Myocyte (in vitro differentiated cells): ENCODE results near the gene TMEM208. TPM values are rescaled to one million over a fixed set of nuclear protein-coding genes. Genes with fewer than 3 reads are reported as not detected.
A peak's percentile ranks its signal among the peaks of the same experiment; 100 is the strongest.

Experiments used
- DNase-seq: peaks from one replicate; pipeline ENCODE4 v3.0.0-alpha.2; 2012; ENCODE audit warnings: low read depth
- polyA plus RNA-seq: library from polyadenylated mRNA; unstranded; fragments of >200 nt; gene quantifications from one replicate; pipeline ENCODE4 v1.2.1, GENCODE V29; 2012; ENCODE audit warnings: missing spikeins
- total RNA-seq: library from RNA; depleted of rRNA; stranded (reverse); fragments of >200 nt; gene quantifications from 2 replicates; pipeline ENCODE4 v1.2.3, GENCODE V29; 2014

The TMEM208 gene
- 31.6 and 32.8 TPM in 2 replicates for total RNA-seq
- 85.0 TPM for polyA plus RNA-seq

DNA sequence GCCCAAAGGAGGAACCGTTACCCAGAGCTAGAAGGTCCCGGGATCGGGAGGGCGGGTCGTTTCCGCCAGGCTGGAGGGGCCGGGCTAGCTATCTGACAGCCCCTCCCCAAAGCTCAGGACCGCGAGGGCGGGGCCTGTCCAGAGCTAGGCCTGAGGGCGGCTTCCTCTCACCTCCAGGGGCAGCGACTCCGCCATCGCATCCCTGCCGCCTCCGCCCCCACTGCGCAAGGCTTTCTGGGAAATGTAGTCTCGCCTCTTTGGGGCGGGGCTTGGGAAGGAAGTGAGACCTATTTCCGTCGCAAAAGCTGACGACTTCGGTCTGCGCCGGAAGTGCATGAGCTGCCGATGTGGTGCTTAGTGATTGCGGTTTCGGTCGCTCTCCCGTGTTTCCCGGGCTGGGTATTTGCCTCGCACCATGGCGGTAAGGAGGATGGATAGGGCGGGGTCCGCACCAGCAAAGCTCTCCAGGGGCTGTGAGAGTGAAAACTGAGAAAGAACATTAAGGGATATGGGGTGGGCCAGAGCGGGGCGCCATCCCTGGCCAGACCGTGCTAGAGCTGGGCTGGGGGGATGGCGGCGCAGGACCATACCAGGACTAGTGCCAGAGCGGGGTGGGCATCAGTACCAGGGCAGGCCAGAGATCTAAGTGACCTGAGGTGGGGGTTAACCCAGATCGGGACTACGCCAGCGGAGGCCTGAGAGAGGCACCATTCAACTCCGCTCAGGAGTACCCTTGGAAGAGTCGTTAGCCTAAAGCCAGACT is at the start of gene TMEM208:
TMEM208 (plus strand) TSS at position 327 of the 763 bp plus-strand sequence; CDS start at position 416, 89 bp downstream.
- DNase-seq = peak; percentile 100

DNA sequence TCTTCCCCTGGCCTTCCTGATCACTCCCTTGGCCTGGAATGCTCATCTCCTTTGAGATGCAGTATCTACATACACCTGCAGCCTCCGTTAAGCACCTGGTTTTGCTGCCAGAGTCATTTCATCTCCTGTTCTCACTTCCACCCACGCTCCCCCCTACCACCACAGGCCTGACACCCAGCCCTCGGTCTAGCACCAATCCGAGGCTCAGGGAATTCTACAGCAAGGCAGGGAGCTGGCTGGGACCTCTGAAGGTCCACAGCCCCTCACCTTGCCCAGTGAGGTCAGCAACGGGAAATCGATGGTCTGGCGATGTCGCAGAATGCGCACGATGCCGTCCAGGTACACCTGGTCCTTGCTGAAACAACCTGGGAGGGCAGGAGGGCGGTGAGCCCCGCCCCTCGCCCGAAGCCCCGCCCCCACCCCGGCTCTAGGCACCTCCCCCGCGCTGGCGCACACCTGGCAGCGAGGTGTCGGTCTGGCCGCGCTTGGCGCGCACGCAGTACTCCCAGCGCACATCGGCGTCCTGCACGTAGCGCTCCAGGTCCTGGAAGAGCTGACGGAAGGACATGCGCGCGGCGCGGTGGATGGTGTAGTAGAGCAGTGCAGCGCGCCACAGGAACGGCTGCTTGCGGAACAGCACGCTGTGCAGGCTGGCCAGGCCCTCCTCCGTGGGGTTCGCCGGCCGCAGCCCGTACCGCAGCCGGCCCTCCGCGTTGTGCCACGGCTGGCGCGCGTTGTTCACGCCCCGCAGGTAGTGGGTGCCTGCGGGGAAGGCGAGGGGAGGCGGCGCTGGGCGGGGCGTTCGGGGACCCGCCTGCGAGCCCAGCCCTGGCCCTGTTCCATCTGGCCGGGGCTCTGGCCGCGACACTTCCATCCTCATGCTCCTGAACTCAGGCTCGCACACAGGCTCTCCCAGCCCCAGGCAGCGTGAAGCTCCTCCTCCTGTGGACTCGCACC is 48.9 kb upstream of the TMEM208 start:
- DNase-seq = no peak

DNA sequence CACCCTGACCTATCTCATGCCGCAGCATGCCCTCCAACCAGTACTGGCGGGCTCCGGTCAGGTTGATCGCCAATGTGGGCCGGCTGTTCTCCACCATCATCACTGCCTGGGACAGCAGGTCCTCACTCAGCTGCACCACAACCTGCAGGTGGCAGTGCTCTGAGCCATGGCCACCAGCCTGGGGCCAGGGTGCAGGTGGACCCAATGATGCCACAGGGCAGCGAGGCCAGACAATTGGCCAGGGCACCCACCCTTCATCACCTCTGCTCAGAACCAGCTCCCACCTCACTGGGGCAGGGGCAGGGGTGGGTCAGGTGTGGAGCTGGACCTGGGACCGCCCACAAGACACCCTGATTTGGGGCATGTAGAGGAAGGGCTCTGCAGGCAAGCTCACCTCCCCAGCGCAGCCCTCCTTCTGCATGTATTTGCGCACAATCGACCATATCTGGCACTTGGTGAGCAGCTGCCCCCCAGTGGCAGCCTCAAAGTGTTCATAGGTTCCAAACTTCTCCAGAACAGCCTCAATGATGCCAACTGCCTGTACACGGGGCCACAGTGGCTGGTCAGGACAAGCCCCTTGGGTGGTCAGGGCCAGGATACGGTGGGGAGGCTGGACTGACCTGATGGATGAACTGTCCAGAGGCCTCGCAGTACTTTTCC is 47.4 kb upstream of the TMEM208 start:
- DNase-seq = no peak

DNA sequence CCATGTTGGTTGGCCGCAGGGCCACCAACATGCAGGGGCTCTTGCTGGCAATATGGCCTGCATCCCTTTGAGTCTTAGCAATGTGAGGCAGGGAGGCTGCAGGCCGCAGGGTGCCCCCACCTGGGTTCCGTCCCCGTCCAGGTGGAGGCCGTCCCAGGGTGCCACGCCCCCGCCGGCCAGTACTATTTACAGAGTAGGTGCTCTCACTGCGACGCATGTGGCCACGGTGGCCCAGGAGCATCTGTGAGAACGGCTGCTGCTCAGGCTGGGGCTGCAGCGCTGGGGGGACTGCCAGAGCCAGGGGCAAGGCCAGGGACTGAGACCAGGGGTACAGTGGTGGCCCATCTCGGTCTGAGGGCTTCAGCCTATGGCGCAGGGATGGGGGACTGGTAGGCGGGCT is 46.8 kb upstream of the TMEM208 start:
- DNase-seq = no peak

DNA sequence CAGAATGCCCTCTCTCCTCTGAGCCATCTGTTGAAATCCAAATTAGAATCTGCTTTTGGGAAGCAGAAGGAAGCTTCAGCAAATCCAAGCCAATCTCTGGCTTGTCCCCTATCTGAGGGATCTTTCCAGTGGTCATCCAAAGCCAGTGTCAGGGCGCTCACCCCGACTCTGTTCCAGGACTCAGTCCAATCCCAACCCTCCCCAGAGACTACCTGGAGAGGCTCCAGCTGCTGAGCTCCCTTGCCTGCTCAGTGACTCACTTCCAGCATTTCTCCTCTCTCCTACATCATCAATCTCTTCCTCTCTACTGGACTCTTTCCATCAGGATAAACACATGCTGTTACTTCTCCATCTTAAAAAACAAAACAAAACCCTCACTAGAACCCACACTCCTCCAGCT is 45.6 kb upstream of the TMEM208 start:
- DNase-seq = peak; percentile 68

DNA sequence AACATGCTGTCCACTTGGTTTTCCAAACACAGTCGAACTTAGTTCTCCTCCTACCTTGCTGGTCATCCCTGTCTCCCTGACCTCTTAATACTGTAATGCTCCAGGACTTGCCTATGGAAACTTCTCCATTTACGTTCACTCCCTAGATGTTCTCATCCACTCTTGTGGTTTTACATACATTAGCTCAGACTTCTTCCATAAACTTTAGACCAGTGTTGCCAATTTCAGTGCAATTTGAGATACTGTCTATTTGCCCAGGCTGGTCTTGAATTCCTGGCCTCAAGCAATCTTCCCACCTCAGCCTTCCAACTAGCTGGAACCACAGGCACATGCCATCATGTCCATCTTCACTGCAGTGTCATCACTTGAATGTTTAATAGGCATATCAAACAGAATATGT is 44.6 kb upstream of the TMEM208 start:
- no peak for DNase-seq

DNA sequence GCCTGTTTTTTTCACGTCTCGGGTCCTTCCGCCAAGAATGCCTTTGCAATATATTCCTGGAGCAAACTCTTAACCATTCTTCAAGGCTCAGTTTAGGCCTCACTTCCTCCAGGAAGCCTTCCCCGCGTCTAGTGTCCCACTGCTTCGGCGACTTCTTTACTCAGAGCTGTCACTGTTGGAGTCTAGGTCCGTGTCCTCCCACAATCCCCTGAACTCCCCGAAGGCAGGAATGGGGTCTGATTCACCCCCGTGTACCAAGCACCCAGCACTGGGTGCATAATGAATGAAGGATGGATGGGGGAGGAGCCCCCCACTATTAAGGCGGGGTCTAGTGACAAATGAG is 43.7 kb upstream of the TMEM208 start:
- no peak for DNase-seq

DNA sequence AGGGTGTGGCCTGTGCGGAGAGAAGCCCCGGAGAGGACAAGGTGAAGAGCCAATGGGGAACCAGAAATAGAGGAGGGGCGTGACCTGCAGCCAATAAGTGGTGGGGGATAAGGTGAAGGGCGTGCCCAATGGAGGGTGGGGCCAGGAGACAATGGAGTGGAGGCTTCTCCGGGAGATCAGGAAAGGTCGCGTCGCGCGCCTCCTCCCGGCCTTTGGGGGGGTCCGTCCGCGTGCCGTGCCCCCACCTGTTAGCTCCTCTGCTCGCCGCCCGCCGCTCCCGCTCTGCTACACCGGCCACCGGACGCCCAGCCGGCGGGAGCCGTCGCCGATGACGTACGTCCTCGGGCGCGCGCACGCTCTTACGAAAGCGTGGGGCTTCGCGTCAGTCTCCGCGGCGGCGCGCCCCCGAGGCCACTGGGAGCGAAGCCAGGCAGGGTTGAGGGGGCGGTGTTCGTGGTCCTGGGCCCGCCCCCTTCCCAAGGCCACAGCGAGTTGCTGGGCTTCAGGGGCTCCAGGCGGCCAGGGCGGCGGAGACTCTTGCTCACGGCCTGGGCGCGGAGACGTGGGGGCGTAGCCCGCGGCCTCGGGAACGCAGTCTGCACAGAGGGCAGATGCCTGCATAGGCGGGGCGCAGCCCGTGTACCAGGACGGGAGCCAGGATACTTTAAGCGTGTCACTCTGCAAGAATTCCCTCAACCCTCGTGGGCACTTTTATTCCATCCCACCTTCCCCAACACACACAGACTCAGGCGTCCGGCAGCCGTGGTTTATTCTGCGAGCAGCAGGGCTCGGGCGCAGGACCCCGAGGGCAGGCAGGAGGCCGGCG is 43.1 kb upstream of the TMEM208 start, which contains the start of gene MATCAP1:
MATCAP1 (minus strand) TSS at position 337 of the 826 bp plus-strand sequence. CDS start 3,353 bp downstream, outside the sequence.
- DNase-seq = peak; percentile 98

DNA sequence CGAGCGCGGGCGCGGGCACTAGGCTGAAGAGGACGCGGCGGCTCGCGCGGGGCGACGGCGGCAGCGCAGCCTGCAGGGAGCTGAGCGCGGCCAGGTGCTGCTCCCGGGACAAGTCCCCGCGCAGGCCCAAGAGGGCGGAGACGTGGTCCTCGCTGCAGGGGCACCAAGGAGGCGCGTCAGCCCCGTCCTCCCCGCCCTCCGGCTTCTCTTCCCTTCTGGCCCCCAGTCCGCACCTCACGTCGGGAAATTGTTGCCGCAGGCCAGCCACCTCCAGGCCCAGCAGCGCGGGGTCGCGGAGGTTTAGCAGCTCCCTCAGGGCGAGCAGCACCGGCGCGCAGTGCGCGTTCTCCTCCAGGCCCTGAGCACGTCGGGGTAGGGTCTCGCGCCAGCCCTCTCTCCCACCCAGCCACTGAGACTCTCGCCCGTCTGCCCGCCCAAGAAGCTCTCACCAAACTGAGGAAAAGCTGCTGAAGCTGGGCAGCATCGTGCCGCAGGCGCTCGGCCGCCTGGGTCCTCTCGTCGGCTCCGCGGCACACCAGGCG is 42.4 kb upstream of the TMEM208 start:
- DNase-seq = no peak

DNA sequence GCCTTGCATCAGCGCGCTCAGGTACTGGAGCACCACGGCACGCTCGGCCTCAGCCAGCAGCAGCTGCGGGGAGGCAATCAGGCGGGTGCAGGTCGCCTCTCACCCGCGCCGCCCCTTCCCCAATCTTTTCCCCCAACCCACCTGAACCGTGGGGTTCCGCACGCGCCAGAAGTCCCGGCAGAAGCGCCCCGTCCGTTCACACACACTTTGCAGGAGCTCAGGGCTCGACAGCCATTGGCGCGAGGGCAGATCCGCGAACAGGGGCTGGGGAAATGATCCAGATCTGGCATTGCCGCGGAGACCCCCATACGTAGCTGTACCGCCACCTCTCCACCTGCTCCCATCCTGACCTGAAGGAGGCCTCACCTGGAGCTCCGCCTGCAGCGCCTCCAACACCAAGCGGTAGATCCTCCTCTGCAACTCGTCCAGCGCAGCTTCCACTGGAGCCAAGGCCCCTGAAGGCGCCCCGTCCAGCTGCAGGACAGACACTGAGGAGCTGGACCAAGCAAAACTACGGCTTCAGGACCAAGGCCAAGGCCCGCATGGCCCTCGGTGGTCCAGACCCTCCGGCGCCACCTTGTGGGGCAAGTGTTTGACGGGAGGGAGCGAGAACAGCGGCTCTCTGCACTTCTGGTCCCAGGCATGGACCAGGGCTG is 41.8 kb upstream of the TMEM208 start:
- peak; percentile 95 for DNase-seq

DNA sequence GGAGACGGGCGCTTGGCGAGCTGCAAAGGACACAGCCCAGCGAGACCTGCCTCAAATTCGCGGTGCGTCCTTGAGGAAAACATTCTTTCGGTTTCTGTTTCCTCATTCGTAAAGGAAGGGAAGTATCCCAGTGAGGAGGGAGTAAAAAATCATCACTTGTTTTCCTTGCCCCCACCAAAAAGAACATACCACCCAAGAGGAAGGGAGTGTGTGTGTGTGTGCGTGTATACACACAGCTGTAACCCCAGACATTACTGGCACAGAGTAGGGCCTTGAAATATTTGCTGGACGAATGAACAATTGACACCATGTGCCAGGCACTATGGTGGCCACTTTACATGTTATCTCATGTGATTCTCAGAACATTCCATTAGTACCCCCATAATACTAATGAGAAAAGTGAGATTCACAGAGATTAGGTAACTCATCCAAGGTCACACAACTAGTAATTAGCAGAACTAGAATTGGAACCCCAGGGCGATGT is 41.2 kb upstream of the TMEM208 start:
- DNase-seq = no peak

DNA sequence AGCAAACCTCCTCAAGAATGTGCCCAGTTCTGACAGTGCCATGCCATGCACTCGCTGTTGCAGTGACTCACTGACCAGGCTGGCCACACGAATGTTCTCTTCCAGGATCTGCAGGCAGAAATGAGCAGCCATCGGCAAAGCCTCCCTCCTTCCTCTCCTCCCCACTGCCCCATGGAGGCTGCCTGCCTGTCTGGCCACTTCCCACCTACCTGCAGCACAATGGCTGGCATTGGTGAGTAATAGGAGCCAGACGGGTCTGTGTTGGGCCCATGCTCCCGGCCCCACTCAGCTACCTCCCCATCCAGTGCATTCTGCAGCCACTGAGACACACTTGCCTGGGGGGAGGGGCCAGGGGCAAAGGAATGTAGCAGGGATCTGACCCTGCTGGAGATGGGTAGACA is 40.4 kb upstream of the TMEM208 start:
- peak; percentile 87 for DNase-seq

DNA sequence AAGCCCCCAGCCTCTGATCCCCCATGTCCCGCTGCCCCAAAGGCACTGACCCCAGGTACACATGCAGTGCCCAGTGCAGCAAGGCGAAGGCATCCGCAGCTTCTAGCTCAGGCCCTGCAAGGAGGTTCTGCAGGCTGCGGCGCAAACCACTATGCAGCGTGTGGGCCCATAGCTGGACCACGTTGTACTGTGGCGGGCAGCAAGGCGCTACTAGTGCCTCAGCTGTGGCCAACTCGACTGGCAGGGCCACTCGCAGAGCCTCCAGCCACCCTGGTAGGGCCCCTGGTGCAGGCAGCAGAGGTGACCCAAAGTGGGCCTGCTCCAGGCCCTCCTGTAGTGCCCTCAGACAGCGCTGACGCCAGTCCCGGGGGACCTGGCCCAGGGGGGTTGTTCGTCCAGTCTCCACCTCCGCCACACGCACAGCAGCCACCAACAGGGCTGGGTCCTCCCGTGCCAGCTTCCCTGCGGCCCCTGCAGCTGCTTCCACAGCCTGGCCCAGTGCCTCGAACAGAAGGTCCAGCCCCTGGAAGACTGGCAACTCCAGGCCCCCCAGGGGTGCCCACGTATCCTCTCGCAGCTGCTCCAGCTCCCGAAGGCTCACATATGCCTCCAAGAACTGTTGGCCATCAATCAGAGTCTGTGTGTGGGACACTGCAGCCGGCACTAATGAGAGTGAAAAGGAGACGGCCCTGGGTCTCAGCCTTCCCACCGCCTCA is 39.6 kb upstream of the TMEM208 start:
- DNase-seq = peak; percentile 96

DNA sequence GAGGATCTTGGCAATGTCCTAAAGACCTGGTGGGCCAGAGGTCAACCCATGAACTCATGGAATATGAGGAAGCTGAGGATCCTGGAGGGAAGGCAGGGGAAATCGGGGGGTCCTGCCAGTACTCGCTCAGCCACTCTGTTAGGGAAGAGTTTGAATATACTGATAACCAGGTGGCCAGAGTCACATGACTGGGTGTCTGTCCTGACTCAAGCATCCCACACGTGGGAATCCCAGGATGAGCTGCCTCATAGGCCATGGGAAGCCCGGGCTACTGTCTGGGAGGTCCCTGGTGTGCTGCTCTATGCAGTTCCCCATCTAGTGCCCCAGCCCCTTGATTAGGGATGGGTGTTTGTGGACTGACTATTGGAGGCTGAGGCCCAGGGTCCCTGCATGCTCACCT is 38.6 kb upstream of the TMEM208 start:
- no peak for DNase-seq

DNA sequence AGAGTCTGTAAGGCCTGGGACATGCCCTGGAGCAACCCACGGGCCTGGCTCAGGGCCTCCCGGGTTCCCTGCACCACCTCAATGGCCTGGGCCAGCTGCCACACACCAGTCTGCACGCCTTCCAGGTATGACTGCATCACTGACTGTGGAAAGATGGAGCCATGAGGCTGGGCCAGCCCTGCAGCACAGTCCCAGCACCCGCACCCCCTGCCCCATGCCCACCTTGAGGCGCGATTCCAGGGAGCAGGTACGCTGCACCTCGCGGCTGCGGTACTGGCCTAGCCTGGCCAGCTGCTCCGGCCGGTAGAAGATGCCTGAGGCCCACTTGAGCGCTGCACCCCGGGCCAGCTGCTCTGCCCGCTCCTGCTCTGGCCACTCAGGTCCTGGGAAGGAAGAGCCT is 38.1 kb upstream of the TMEM208 start:
- DNase-seq = no peak

DNA sequence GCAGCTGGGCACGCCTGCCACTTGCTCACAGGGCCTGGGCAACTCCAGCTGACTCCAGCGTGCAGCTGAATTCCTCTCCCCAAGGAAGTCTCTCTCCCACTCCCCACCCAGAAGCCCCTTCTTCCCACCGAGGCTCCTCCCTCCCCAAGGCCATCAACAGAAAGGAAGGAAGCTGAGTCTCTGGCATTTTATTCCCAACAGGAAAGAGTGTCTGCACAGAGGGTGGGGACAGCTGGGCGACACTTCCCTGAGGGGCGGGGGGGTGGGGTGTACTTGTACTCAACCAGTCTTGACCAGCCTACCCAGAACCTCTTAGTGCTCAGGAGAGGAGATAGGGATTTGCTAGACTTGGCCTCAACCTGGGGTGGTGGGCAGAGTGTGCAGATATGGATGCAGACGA is 36.9 kb upstream of the TMEM208 start, which contains the start of gene EXOC3L1:
EXOC3L1 (minus strand) TSS at position 96 of the 400 bp plus-strand sequence. CDS start 460 bp downstream, outside the sequence.
- DNase-seq = no peak

DNA sequence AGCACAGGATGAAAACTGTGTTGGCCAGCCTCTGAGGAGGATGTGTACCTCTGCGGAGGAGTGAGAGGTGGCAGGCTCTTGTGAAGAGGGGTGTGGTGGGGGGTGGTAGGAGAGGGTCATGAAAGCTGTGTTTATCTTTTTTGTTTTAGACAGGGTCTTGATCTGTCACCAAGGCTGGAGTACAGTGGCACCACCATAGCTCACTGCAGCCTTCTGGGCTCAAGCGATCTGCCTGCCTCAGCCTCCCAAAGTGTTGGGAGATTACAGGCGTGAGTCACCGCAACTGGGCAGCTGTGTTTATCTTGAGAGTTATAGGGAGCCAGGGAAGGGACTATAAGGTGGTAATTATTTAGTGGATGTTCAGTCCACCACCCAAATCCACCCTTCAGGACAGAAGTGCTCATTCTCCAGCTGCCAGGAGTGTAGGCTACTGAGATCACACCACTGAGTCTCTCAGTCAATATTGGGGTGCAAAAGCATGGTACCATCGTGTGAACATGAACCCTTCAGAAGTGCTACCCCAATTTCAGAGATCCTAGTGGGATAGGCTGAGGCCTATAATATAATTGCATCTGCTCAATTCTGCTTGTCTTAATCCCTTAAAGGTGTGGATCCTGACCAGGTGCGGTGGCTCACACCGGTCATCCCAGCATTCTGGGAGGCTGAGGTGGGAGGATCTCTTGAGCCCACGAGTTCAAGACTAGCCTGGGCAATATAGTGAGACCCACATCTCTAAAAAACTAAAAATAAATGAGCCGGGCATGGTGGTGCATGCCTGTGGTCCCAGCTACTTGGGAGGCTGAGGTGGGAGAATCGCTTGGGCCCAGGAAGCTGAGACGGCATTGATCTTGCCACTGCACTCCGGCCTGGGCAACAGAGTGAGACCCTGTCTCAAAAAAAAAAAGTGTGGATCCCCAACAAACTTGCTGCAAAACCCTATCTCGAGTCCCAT is 36.2 kb upstream of the TMEM208 start:
- no peak for DNase-seq
